ENCODE data around the gene FRY. TPM values are rescaled to one million over a fixed set of nuclear protein-coding genes. Genes with fewer than 3 reads are reported as not detected.

Gene FRY
- total and polyA plus RNA-seq, 2 of the 13 experiments (the other 11 are each of a cell fraction or from before 2014, with no cell fraction given), result 8.2 to 13.1 TPM

GRCh38 chr13:32031025-32031814 lies at the start of gene FRY (continued):
- TF ChIP-seq ZNF687 (CRISPR knock-in tag; IDR thresholded peaks at IDR 0.05) (peak; percentile 95), RARA (CRISPR knock-in tag; IDR thresholded peaks at IDR 0.05) (peak; percentile 53; the same call in 1 of the 2 replicates), TSC22D2 (CRISPR knock-in tag; IDR thresholded peaks at IDR 0.05; ENCODE audit: borderline replicate concordance) (peak; percentile 55; the same call in 1 of the 2 replicates), SP4 (CRISPR knock-in tag; IDR thresholded peaks at IDR 0.05) (peak; percentile 83), ZBED4 (CRISPR knock-in tag; IDR thresholded peaks at IDR 0.05; ENCODE audit: borderline replicate concordance) (peak; percentile 56; the same call in 1 of the 2 replicates), SIX4 (CRISPR knock-in tag; IDR thresholded peaks at IDR 0.05) (no peak), ZFP41 (CRISPR knock-in tag; IDR thresholded peaks at IDR 0.05; ENCODE audit: borderline replicate concordance) (peak; percentile 62; the same call in 1 of the 2 replicates), THAP9 (CRISPR knock-in tag; IDR thresholded peaks at IDR 0.05; ENCODE audit: borderline replicate concordance) (peak; percentile 38; the same call in 1 of the 2 replicates), RCOR2 (CRISPR knock-in tag; IDR thresholded peaks at IDR 0.05) (peak; percentile 32; the same call in 1 of the 2 replicates), ZNF331 (CRISPR knock-in tag; IDR thresholded peaks at IDR 0.05) (peak; percentile 33; the same call in 1 of the 2 replicates), NR2F2 (IDR thresholded peaks at IDR 0.05; ENCODE audit: borderline replicate concordance, low read depth) (no peak), CBX5 (CRISPR knock-in tag; IDR thresholded peaks at IDR 0.05; ENCODE audit: borderline replicate concordance) (peak; percentile 34; the same call in 1 of the 2 replicates)

All from HepG2 (cell line).